ENCODE data around the gene INMT.

Gene INMT

DNA sequence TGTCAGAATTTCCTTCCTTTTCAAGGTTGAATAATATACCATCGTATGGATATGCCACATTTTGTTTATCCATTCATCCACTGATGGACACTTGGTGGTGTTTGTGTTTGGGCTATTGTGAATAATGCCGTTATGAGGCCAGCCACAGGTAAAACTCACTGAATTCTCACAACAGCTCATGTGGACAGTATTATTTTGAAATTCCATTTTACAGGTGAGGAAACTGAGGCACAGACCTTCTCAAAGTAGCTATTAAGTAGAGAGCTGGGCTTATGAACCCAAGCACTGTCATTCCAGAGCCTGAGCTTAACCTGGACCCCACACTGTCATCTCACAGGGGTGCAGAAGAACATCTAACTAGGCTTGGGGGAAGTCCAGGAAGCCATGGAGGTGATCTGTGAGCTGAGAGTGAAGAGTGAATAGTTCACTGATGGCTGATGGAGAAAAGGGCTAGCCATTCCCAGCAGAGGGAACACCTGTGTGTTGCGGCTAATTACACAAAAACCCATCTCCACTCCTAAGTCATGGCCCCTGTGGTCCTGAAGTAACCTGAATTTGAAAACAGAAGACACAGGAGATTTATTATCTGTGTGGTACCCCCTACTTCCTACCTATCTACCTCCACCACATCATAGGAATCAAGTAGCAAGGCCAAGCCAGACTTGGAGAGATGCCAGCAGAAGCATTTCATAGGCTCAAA lies 8.7 kb downstream of the INMT start:
- Histone ChIP-seq H3K27ac (replicated peaks) (no peak overlapping the region), H3K4me3 (replicated peaks; ENCODE audit: insufficient read depth, low read length) (no peak overlapping the region), H3K27me3 (ENCODE audit: insufficient read depth, poor library complexity, severe bottlenecking) (peaks cover 6% of the 10 kb centered on the region)
- TF ChIP-seq, protein P1, sequence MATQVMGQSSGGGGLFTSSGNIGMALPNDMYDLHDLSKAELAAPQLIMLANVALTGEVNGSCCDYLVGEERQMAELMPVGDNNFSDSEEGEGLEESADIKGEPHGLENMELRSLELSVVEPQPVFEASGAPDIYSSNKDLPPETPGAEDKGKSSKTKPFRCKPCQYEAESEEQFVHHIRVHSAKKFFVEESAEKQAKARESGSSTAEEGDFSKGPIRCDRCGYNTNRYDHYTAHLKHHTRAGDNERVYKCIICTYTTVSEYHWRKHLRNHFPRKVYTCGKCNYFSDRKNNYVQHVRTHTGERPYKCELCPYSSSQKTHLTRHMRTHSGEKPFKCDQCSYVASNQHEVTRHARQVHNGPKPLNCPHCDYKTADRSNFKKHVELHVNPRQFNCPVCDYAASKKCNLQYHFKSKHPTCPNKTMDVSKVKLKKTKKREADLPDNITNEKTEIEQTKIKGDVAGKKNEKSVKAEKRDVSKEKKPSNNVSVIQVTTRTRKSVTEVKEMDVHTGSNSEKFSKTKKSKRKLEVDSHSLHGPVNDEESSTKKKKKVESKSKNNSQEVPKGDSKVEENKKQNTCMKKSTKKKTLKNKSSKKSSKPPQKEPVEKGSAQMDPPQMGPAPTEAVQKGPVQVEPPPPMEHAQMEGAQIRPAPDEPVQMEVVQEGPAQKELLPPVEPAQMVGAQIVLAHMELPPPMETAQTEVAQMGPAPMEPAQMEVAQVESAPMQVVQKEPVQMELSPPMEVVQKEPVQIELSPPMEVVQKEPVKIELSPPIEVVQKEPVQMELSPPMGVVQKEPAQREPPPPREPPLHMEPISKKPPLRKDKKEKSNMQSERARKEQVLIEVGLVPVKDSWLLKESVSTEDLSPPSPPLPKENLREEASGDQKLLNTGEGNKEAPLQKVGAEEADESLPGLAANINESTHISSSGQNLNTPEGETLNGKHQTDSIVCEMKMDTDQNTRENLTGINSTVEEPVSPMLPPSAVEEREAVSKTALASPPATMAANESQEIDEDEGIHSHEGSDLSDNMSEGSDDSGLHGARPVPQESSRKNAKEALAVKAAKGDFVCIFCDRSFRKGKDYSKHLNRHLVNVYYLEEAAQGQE (IDR thresholded peaks at IDR 0.05; ENCODE audit: insufficient replicate concordance, low read depth): no peak
- TF ChIP-seq POLR2AphosphoS5 (IDR thresholded peaks at IDR 0.05; ENCODE audit: low read depth) (no peak), SPI1 (IDR thresholded peaks at IDR 0.05; ENCODE audit: borderline replicate concordance, low read depth) (no peak), GABPA (IDR thresholded peaks at IDR 0.05; ENCODE audit: low read depth) (no peak)
- TF ChIP-seq, protein P2, sequence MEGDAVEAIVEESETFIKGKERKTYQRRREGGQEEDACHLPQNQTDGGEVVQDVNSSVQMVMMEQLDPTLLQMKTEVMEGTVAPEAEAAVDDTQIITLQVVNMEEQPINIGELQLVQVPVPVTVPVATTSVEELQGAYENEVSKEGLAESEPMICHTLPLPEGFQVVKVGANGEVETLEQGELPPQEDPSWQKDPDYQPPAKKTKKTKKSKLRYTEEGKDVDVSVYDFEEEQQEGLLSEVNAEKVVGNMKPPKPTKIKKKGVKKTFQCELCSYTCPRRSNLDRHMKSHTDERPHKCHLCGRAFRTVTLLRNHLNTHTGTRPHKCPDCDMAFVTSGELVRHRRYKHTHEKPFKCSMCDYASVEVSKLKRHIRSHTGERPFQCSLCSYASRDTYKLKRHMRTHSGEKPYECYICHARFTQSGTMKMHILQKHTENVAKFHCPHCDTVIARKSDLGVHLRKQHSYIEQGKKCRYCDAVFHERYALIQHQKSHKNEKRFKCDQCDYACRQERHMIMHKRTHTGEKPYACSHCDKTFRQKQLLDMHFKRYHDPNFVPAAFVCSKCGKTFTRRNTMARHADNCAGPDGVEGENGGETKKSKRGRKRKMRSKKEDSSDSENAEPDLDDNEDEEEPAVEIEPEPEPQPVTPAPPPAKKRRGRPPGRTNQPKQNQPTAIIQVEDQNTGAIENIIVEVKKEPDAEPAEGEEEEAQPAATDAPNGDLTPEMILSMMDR (IDR thresholded peaks at IDR 0.05; ENCODE audit: insufficient read depth, low read length): no peak
- no peak for DNase-seq (ENCODE audit: low read depth in 1 of 2, low spot score in 1 of 2)

DNA sequence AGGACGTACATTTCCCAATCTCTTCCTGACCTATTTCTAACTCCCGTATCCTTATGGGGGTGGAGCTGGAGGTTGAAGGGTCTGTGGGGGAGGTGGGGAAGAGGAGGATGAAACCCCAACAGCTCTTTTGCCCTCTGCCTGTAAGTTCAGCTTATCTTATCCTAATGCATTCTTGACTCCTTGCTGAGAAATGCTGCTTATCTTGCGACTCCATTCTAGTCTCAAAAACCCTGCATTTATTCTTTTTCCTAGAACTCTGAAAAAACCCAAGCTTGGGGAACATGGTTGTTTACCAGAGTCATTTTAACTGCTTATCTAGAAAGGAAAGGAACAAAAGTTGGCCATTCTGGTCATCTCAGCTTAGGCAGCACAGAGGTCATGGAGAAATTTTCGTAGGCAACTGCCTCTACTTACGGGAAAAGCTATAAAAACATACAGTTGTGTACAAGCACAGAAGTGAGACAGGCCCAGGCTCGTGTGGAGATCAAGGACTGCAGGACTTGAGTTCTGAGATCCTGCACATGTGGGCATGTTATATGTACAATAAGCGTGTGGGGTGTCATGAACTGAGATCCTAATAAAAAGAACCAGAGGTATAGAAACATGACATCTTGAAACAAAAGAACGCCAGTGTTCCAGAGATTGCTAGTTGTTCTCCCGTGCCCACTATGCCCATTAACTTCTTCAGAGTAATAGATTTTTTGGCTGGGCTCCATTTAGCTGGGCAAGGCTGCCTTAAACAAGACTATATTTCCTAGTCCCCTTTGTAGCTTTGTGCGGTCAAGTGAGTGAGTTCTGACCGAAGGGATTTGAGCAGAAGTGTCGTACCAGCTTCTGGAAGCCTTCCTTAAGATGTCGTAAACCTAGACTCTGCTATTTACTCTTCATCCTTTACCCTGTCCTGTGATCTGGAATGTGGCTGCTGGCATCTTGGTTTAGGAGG lies 9.6 kb downstream of the INMT start:
- TF ChIP-seq, protein P2 (IDR thresholded peaks at IDR 0.05; ENCODE audit: insufficient read depth, low read length): no peak
- TF ChIP-seq, protein P1 (IDR thresholded peaks at IDR 0.05; ENCODE audit: insufficient replicate concordance, low read depth): no peak
- TF ChIP-seq GABPA (IDR thresholded peaks at IDR 0.05; ENCODE audit: low read depth) (no peak), POLR2AphosphoS5 (IDR thresholded peaks at IDR 0.05; ENCODE audit: low read depth) (no peak), SPI1 (IDR thresholded peaks at IDR 0.05; ENCODE audit: borderline replicate concordance, low read depth) (no peak)
- H3K27ac ChIP-seq (replicated peaks): no peak overlapping the region
- no peak overlapping the region for H3K4me3 ChIP-seq (replicated peaks; ENCODE audit: insufficient read depth, low read length)
- H3K27me3 ChIP-seq (ENCODE audit: insufficient read depth, poor library complexity, severe bottlenecking): peaks cover 6% of the 10 kb centered on the region
- no peak for DNase-seq (ENCODE audit: low read depth in 1 of 2, low spot score in 1 of 2)

DNA sequence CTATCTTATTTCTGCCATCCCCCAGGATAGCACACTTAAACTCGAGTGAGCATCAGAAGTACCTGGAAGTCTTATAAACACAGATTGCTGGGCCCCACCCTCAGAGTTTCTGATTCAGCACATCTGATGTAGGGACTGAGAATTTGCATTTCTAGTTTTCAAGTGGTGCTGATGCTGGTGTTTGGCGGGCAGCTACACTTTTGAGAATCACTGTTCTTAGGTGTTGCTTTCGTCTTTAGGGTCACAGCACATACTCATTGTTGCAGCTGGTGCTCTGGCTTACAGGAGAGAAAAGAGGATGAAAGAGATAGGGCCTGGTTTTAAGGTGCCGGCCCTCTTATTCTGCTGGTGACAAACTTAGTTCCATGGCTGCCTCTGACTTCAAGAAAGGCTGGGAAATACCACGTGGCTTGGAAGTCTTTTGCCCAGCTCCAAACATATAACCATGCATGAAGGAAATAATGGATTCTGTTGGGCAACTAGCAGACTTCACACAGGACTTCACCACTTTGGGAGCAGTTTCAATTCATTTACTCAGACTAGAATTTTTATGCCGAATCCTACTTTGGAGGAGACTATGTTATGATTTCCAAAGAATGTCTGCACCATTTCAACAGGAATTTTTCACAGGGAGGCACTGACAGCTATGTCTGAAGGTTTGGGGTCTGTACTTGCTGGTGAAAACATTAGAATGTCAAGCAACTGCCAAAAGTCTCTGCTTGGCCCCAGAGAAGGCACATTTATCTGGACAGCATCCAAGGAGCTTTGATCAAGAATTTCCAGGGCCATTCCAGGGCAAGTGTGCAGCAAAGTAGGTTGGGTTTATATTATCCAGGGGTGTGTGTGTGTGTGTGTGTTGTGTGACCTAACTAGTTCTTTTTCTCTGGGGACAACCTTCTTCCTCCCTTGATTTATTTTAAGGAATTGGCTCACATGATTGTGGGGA lies 12.4 kb downstream of the INMT start:
- no peak overlapping the region for H3K4me3 ChIP-seq (replicated peaks; ENCODE audit: insufficient read depth, low read length)
- DNase-seq (ENCODE audit: low read depth in 1 of 2, low spot score in 1 of 2): no peak
- TF ChIP-seq, protein P2 (IDR thresholded peaks at IDR 0.05; ENCODE audit: insufficient read depth, low read length): no peak
- TF ChIP-seq POLR2AphosphoS5 (IDR thresholded peaks at IDR 0.05; ENCODE audit: low read depth): no peak
- TF ChIP-seq, protein P1 (IDR thresholded peaks at IDR 0.05; ENCODE audit: insufficient replicate concordance, low read depth): no peak
- TF ChIP-seq SPI1 (IDR thresholded peaks at IDR 0.05; ENCODE audit: borderline replicate concordance, low read depth): no peak
- no peak for TF ChIP-seq GABPA (IDR thresholded peaks at IDR 0.05; ENCODE audit: low read depth)
- no peak overlapping the region for H3K27ac ChIP-seq (replicated peaks)
- H3K27me3 ChIP-seq (ENCODE audit: insufficient read depth, poor library complexity, severe bottlenecking): peaks cover 6% of the 10 kb centered on the region

Measured in HL-60 (cell line).